GM21723 (cell line): ENCODE results near the gene KRTAP4-11.
"Not testable (repeated sequence)": the region's sequence is repeated elsewhere in the genome, so short reads cannot be mapped to it uniquely, and the experiment has no call there.

Source experiments
- ATAC-seq: cut with Tn5 transposase; IDR thresholded peaks from one replicate; pipeline ENCODE4 v1.9.1; 2021; ENCODE audit warnings: mild to moderate bottlenecking, moderate library complexity; ENCODE audit not compliant: unreplicated experiment

Gene KRTAP4-11

DNA sequence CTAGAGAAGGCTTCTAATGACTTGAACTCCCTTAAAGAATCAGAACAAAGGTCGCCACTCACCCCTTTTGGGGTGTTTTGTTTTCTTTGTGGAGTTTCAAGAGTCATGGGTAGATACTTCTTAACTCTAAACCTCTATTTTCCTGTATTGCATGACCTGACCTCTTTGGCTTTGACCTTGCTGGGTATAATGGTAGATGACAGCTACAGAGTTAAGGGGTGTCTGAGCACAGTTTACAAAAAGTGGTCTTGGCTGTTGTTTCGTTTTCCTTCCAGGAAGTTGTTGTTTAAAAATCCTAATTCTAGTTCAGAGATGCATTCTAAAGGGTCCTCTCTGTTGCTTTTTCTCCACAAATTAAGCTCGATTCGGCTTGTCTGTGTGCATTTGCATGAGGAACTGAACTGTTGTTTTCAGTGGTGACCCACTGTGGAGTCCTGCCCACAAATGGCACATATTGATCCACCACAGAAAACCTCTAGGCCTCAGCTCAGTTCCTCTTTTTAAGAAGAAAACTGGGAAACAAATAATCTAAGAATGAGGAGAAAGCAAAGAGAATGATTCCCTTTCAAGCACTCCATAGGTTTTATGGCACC lies 29.3 kb downstream of the KRTAP4-11 start:
- ATAC-seq: not testable (repeated sequence)

DNA sequence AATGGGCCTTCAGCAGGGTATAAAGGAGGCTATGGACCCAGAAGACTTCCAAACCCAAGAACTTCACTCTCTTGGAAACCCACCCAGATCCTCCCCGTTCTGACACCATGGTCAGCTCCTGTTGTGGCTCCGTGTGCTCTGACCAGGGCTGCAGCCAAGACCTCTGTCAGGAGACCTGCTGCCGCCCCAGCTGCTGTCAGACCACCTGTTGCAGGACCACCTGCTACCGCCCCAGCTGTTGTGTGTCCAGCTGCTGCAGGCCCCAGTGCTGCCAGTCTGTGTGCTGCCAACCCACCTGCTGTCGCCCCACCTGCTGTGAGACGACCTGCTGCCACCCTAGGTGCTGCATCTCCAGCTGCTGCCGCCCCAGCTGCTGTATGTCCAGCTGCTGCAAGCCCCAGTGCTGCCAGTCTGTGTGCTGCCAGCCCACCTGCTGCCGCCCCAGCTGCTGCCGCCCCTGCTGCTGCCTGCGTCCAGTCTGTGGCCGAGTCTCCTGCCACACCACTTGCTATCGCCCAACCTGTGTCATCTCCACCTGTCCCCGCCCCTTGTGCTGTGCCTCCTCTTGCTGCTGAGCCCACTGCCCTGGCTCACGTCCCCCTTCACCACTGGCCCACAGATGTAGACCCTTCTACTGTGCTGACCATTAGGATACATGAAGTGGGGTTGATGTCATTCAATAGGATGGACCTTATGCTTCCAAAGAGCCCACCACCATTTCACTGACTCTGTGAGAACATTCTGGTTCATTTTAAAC lies 33.9 kb downstream of the KRTAP4-11 start, which contains the start of gene KRTAP4-7:
KRTAP4-7 (plus strand) TSS at position 51 of the 757 bp plus-strand sequence; CDS start at position 108, 57 bp downstream.
- not testable (repeated sequence) for ATAC-seq

DNA sequence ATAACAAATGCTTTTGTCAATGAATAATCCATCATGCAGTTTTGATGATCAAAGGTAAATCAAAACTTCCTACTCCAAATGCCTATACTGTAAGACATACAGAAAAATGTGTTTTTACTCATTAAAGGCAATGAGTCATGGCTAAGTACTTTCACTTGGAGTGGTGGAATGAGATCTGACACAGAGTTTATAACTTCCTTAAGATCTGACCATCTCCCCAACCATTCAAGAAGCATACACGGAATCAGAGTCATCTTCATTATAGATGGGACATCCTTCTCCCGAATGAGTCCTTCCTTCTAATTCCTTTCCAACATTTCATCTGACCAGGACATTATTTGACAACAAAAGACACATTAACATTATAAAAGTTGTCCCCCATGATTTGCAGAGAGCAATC lies 34.7 kb downstream of the KRTAP4-11 start:
- ATAC-seq: not testable (repeated sequence)

DNA sequence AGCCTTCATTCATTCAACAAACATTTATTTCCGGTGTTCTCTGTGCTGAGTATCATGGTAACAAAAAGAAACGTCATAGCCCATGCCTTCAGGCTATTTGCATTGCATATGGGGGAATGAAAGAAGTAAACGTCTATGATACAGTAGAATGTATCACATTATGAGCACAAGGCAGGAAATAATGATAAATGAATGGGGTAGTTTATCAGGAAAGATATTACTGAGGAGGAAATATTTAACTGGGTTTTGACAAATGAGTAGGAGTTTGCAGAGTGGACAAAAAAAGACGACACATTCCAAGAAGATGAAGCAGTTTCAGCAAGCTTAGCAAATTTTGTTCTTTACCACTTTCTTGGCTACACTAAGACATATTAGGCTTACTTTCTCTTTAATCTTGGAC lies 35.5 kb downstream of the KRTAP4-11 start:
- ATAC-seq: no peak

DNA sequence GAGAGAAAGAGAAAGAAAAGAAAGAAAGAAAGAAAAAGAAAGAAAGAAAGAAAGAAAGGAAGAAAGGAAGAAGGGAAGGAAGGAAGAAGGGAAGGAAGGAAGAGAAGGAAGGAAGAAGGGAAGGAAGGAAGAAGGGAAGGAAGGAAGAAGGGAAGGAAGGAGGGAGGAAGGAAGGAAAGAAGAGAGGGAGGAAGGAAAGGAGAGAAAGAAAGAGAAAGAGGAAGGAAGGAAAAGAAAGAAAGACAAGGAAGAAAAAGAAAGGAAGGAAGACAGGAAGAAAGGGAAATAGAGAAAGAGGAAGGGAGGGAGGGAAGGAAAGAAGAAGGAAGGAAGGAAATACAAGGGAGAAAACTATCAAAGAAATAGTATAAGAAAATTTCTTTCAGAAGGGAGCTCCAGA lies 41.4 kb downstream of the KRTAP4-11 start:
- no peak for ATAC-seq

DNA sequence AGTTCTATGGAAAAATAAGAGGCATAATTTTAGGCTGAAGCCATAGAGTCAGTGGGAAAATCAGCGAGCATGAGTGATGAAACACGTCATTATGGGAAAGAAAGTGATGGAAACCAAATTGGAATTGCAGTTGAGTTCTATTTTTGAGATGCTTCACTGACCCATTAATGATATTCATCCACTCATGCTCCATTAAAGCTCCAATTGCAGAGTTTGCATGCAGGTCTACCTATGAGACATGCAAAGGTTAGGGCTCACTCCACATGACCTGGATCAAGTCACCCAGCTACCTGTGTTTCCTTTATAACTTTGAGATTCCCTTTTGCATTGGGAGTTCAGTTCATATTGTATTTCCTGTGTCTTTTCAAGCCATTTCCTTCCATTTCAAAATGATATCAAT lies 44.5 kb downstream of the KRTAP4-11 start:
- no peak for ATAC-seq

DNA sequence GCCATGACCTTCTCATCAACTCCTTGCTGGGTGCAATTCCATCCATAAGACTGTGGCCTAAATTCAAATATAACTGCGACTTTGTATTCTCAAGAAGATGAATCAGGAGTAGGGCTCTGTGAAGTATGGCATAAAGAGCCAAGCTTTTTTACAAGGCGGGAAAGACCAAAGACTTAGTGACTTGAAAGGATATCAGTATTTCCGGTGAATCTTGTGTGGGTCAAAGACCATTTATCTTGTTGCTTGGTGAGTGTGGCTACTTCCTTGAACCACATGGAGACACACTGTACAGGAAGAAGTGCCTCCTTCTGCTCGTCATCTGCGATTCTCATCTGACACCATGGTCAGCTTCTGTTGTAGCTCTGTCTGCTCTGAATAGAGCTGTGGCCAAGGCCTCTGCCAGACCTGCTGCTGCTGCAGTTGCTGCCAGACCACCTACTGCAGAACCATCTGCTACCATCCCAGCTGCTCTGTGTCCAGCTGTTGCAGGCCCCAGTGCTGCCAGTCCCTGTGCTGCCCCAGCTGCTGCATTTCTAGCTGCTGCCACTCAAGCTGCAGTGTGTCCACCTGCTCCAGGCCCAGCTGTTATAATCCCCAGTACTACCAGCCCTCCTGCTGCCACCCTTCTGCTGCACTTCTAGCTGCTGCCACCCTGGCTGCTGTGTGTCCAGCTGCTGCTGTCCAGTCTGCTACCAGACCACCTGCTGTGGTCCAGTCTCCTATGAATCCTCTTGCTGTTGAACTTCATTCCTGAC lies 46.4 kb downstream of the KRTAP4-11 start:
- no peak for ATAC-seq

DNA sequence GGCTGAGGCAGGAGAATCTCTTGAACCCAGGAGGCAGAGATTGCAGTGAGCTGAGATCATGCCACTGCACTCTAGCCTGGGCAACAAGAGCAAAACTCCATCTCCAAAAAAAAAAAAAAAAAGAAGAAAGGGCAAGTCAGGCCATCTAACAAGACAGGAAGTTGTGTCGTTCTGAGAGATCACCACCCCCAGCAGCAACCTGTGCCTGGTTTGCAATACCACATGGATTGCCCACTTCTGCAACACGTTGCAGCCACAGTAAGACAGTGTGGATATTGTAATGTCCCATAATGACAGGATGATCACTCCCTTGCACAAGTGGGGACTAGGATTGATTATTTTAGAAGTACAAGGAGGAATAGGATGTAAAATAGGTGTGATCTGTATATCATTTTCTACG lies 49.1 kb downstream of the KRTAP4-11 start:
- no peak for ATAC-seq

DNA sequence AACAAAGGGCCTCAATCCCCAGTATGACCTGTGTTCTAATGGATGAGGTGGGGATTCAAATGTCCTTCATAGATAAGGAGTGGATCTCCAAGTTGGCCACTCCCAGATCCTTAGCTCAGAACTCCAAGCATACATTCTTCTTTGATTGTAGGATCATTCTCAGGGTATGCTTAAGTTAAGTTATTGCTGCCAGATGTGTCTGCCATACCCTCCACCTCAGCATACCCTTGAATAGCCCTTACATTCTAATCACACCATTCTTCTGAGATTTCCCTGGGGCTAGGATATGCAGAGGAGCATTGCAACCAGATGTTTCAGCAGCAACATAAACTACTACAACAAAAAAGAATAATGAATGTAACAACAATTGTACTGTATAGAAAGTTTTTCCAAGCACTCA lies 50.9 kb downstream of the KRTAP4-11 start:
- ATAC-seq: no peak
